Trophoblast cell (in vitro differentiated cells and primary cell): ENCODE measurements around the gene WDR36.

ENCODE experiments used
- DNase-seq, 2 donors: peaks; one replicate each; pipeline ENCODE4 v3.0.0-alpha.2; 2016
- H2AFZ ChIP-seq: 2 replicates; pipeline ENCODE4 v1.6.1; 2013; ENCODE audit warnings: low read length, moderate library complexity, mild to moderate bottlenecking; ENCODE audit not compliant: insufficient read depth, poor library complexity
- H2AK5ac ChIP-seq: 2 replicates; pipeline ENCODE4 v1.6.1; 2013; ENCODE audit warnings: mild to moderate bottlenecking, low read length
- H2BK120ac ChIP-seq: 2 replicates; pipeline ENCODE4 v1.6.1; 2013; ENCODE audit warnings: low read length, mild to moderate bottlenecking, moderate library complexity; ENCODE audit not compliant: insufficient read depth, poor library complexity
- H2BK12ac ChIP-seq: 2 replicates; pipeline ENCODE4 v1.6.1; 2013; ENCODE audit warnings: mild to moderate bottlenecking, low read length, moderate library complexity
- H2BK5ac ChIP-seq: 2 replicates; pipeline ENCODE4 v1.6.1; 2013; ENCODE audit warnings: low read length, low read depth, moderate library complexity, mild to moderate bottlenecking; ENCODE audit not compliant: poor library complexity
- H3K14ac ChIP-seq: 2 replicates; pipeline ENCODE4 v1.6.1; 2013; ENCODE audit warnings: mild to moderate bottlenecking, low read length
- H3K18ac ChIP-seq: 2 replicates; pipeline ENCODE4 v1.6.1; 2013; ENCODE audit warnings: mild to moderate bottlenecking, low read length
- H3K23ac ChIP-seq: 2 replicates; pipeline ENCODE4 v1.6.1; 2013; ENCODE audit warnings: low read length
- H3K27ac ChIP-seq: 2 replicates; pipeline ENCODE4 v1.5.1; 2013; ENCODE audit warnings: low read depth, mild to moderate bottlenecking, inconsistent platforms, low read length, moderate library complexity
- H3K27me3 ChIP-seq: 2 replicates; pipeline ENCODE4 v1.6.1; 2013; ENCODE audit warnings: inconsistent platforms, mild to moderate bottlenecking, low read length, moderate library complexity; ENCODE audit not compliant: insufficient read depth
- H3K36me3 ChIP-seq, 2 experiments: 1 replicate in 1 of 2; 2 replicates in 1 of 2; pipeline ENCODE4 v1.6.1; 2013; ENCODE audit warnings: low read length in 2 of 2, mild to moderate bottlenecking in 2 of 2, moderate library complexity in 1 of 2; ENCODE audit not compliant: insufficient read depth in 2 of 2, control insufficient read depth in 1 of 2
- H3K4ac ChIP-seq: 2 replicates; pipeline ENCODE4 v1.6.1; 2013; ENCODE audit warnings: low read depth, mild to moderate bottlenecking, low read length, moderate library complexity
- H3K4me1 ChIP-seq, 2 experiments: 1 replicate in 1 of 2; 2 replicates in 1 of 2; pipeline ENCODE4 v1.6.1; 2013; ENCODE audit warnings: low read length in 2 of 2, mild to moderate bottlenecking in 2 of 2, moderate library complexity in 1 of 2; ENCODE audit not compliant: insufficient read depth in 2 of 2, control insufficient read depth in 1 of 2
- H3K4me2 ChIP-seq: 2 replicates; pipeline ENCODE4 v1.6.1; 2013; ENCODE audit warnings: inconsistent platforms, mild to moderate bottlenecking, low read length, moderate library complexity
- H3K4me3 ChIP-seq: 2 replicates; pipeline ENCODE4 v1.5.1; 2013; ENCODE audit warnings: mild to moderate bottlenecking, low read depth, low read length, inconsistent platforms
- H3K79me1 ChIP-seq: one replicate; pipeline ENCODE4 v1.6.1; 2013; ENCODE audit warnings: low read length
- H3K79me2 ChIP-seq: 2 replicates; pipeline ENCODE4 v1.6.1; 2013; ENCODE audit warnings: low read length, mild to moderate bottlenecking; ENCODE audit not compliant: control insufficient read depth, insufficient read depth, poor library complexity
- H3K9ac ChIP-seq: 2 replicates; pipeline ENCODE4 v1.6.1; 2013; ENCODE audit warnings: mild to moderate bottlenecking, low read length
- H3K9me3 ChIP-seq: 2 replicates; pipeline ENCODE4 v1.6.1; 2013; ENCODE audit warnings: low read depth, mild to moderate bottlenecking, control low read depth, inconsistent platforms, low read length; ENCODE audit not compliant: insufficient read depth
- H4K12ac ChIP-seq: 2 replicates; pipeline ENCODE4 v1.6.1; 2013; ENCODE audit warnings: low read depth, mild to moderate bottlenecking, low read length, moderate library complexity
- H4K8ac ChIP-seq: 2 replicates; pipeline ENCODE4 v1.6.1; 2013; ENCODE audit warnings: low read depth, mild to moderate bottlenecking, low read length, moderate library complexity
- H4K91ac ChIP-seq: one replicate; pipeline ENCODE4 v1.6.1; 2013; ENCODE audit warnings: low read depth, mild to moderate bottlenecking, low read length, moderate library complexity
- WGBS: extraction: QIAGEN DNeasy Blood & Tissue Kit; methylation state at CpG from one replicate; pipeline ENCODE4 v1.1.7; 2013; ENCODE audit warnings: missing lambda C conversion rate; ENCODE audit not compliant: insufficient read length, insufficient coverage; ENCODE audit errors: extremely low coverage; 5-methylcytosine and 5-hydroxymethylcytosine counted together

WDR36 gene

GRCh38 chr5:111106320-111106948 is 14.3 kb downstream of the WDR36 start:
- Histone ChIP-seq H3K27me3 (no peaks in the 10 kb centered on the region), H3K4me3 (no peak overlapping the region)

GRCh38 chr5:111107371-111107770 is 15.2 kb downstream of the WDR36 start:
- Histone ChIP-seq H4K12ac (no peak overlapping the region), H2BK120ac (no peak overlapping the region), H3K9me3 (no peaks in the 10 kb centered on the region), H3K9ac (no peak overlapping the region), H3K79me2 (no peaks in the 10 kb centered on the region), H2BK12ac (no peak overlapping the region), H3K14ac (no peak overlapping the region), H3K4ac (no peak overlapping the region), H2AFZ (no peak overlapping the region), H3K4me2 (no peak overlapping the region), H3K23ac (no peak overlapping the region), H2AK5ac (no peak overlapping the region), H4K8ac (no peak overlapping the region), H3K36me3 (peaks cover 0 to 6% of the 10 kb centered on the region in 2 experiments), H3K18ac (no peak overlapping the region), H3K27me3 (no peaks in the 10 kb centered on the region), H3K27ac (no peak overlapping the region), H3K4me1 (no peaks in the 10 kb centered on the region), H4K91ac (no peak overlapping the region), H3K79me1 (no peaks in the 10 kb centered on the region), H2BK5ac (no peak overlapping the region), H3K4me3 (no peak overlapping the region)
- WGBS, result no CpG with 5 or more reads among the region's 2 CpGs
- DNase-seq, result peak in 1 of 2 donors; percentile 4

More at GRCh38 chr5:111106320-111106948, 14.3 kb downstream of the WDR36 start:
- DNase-seq, result no peak
- no peak overlapping the region for H3K18ac ChIP-seq
- peaks cover 0 to 6% of the 10 kb centered on the region in 2 experiments for H3K36me3 ChIP-seq
- H3K4ac ChIP-seq, result no peak overlapping the region
- no peak overlapping the region for H2AFZ ChIP-seq
- no peak overlapping the region for H2BK120ac ChIP-seq
- no peak overlapping the region for H3K4me2 ChIP-seq
- H2AK5ac ChIP-seq, result no peak overlapping the region
- H3K14ac ChIP-seq, result no peak overlapping the region
- no peaks in the 10 kb centered on the region for H3K79me1 ChIP-seq
- no peaks in the 10 kb centered on the region for H3K4me1 ChIP-seq
- no peaks in the 10 kb centered on the region for H3K9me3 ChIP-seq
- H3K9ac ChIP-seq, result no peak overlapping the region
- no peak overlapping the region for H4K91ac ChIP-seq
- no peak overlapping the region for H3K23ac ChIP-seq
- no peak overlapping the region for H3K27ac ChIP-seq
- WGBS, result no CpG with 5 or more reads among the region's 2 CpGs
- H2BK12ac ChIP-seq, result no peak overlapping the region
- H4K8ac ChIP-seq, result no peak overlapping the region
- no peak overlapping the region for H2BK5ac ChIP-seq
- H4K12ac ChIP-seq, result no peak overlapping the region
- no peaks in the 10 kb centered on the region for H3K79me2 ChIP-seq

GRCh38 chr5:111111956-111112355 is 19.8 kb downstream of the WDR36 start:
- peaks cover 0 to 5% of the 10 kb centered on the region in 2 experiments for H3K36me3 ChIP-seq
- no peaks in the 10 kb centered on the region for H3K4me1 ChIP-seq
- no peak overlapping the region for H3K23ac ChIP-seq
- H3K18ac ChIP-seq, result no peak overlapping the region
- DNase-seq, result no peak
- H2BK120ac ChIP-seq, result no peak overlapping the region
- H3K27me3 ChIP-seq, result no peaks in the 10 kb centered on the region
- no peak overlapping the region for H2AFZ ChIP-seq
- H3K9ac ChIP-seq, result no peak overlapping the region
- no peak overlapping the region for H4K91ac ChIP-seq
- no peaks in the 10 kb centered on the region for H3K9me3 ChIP-seq
- no peak overlapping the region for H3K4me3 ChIP-seq
- no peak overlapping the region for H3K27ac ChIP-seq
- H4K12ac ChIP-seq, result no peak overlapping the region
- H2AK5ac ChIP-seq, result no peak overlapping the region
- H2BK5ac ChIP-seq, result no peak overlapping the region
- no peaks in the 10 kb centered on the region for H3K79me2 ChIP-seq
- H3K4ac ChIP-seq, result no peak overlapping the region
- no peak overlapping the region for H3K4me2 ChIP-seq
- H4K8ac ChIP-seq, result no peak overlapping the region
- no peak overlapping the region for H2BK12ac ChIP-seq
- no peaks in the 10 kb centered on the region for H3K79me1 ChIP-seq
- WGBS, result no CpG with 5 or more reads among the region's 3 CpGs
- H3K14ac ChIP-seq, result no peak overlapping the region

- H3K4me1 ChIP-seq, result no peaks in the 10 kb centered on the region
- H3K18ac ChIP-seq, result no peak overlapping the region
- no peaks in the 10 kb centered on the region for H3K79me2 ChIP-seq
- H4K8ac ChIP-seq, result no peak overlapping the region
- no peak overlapping the region for H3K23ac ChIP-seq
- no peak overlapping the region for H2BK5ac ChIP-seq
- H3K4me3 ChIP-seq, result no peak overlapping the region
- no peak overlapping the region for H3K4me2 ChIP-seq
- no peak overlapping the region for H4K91ac ChIP-seq
- H3K9ac ChIP-seq, result no peak overlapping the region
- H2AK5ac ChIP-seq, result no peak overlapping the region
- no peaks in the 10 kb centered on the region for H3K79me1 ChIP-seq
- no peak overlapping the region for H3K14ac ChIP-seq
- H3K36me3 ChIP-seq, result peaks cover 0 to 4% of the 10 kb centered on the region in 2 experiments
- H2BK12ac ChIP-seq, result no peak overlapping the region
- H2AFZ ChIP-seq, result no peak overlapping the region
- H4K12ac ChIP-seq, result no peak overlapping the region
- WGBS, result no CpG with 5 or more reads among the region's 3 CpGs
- no peak overlapping the region for H3K27ac ChIP-seq
- H3K27me3 ChIP-seq, result no peaks in the 10 kb centered on the region
- DNase-seq, result no peak
- H3K9me3 ChIP-seq, result no peaks in the 10 kb centered on the region
- H3K4ac ChIP-seq, result no peak overlapping the region
- no peak overlapping the region for H2BK120ac ChIP-seq
Measured at GRCh38 chr5:111113678-111114077, 21.5 kb downstream of the WDR36 start.
